GM18858 (cell line): ENCODE results near the gene MAML3.

Experiments
- ATAC-seq: cut with Tn5 transposase; IDR thresholded peaks from one replicate; pipeline ENCODE4 v1.9.1; 2021; ENCODE audit not compliant: unreplicated experiment

MAML3 gene

GRCh38 chr4:140102421-140102820 lies 51.6 kb downstream of the MAML3 start:
- no peak for ATAC-seq

GRCh38 chr4:140100771-140101170 lies 53.2 kb downstream of the MAML3 start:
- ATAC-seq, result no peak

- no peak for ATAC-seq
Observed at GRCh38 chr4:140099983-140100382, 54.0 kb downstream of the MAML3 start.

GRCh38 chr4:140098455-140099160 lies 55.4 kb downstream of the MAML3 start:
- no peak for ATAC-seq

GRCh38 chr4:140097572-140097971 lies 56.4 kb downstream of the MAML3 start:
- ATAC-seq, result no peak

- ATAC-seq, result no peak
Observed at GRCh38 chr4:140096921-140097320, 57.1 kb downstream of the MAML3 start.

GRCh38 chr4:140096483-140096861 lies 57.5 kb downstream of the MAML3 start:
- no peak for ATAC-seq

- ATAC-seq, result no peak
Observed at GRCh38 chr4:140095694-140096482, 58.1 kb downstream of the MAML3 start.

- ATAC-seq, result no peak
Observed at GRCh38 chr4:140094438-140095420, 59.3 kb downstream of the MAML3 start.

- ATAC-seq, result no peak
Observed at GRCh38 chr4:140092094-140092851, 61.7 kb downstream of the MAML3 start.

- ATAC-seq, result no peak
Observed at GRCh38 chr4:140091305-140091704, 62.7 kb downstream of the MAML3 start.

GRCh38 chr4:140090215-140090731 lies 63.7 kb downstream of the MAML3 start:
- ATAC-seq, result no peak

- no peak for ATAC-seq
Observed at GRCh38 chr4:140089216-140089615, 64.8 kb downstream of the MAML3 start.

- no peak for ATAC-seq
Observed at GRCh38 chr4:140088323-140088967, 65.5 kb downstream of the MAML3 start.

GRCh38 chr4:140085881-140086280 lies 68.1 kb downstream of the MAML3 start:
- no peak for ATAC-seq

GRCh38 chr4:140085062-140085622 lies 68.8 kb downstream of the MAML3 start:
- ATAC-seq, result no peak

GRCh38 chr4:140084385-140084784 lies 69.6 kb downstream of the MAML3 start:
- no peak for ATAC-seq

GRCh38 chr4:140082391-140082755 lies 71.6 kb downstream of the MAML3 start:
- ATAC-seq, result no peak

GRCh38 chr4:140081641-140082390 lies 72.2 kb downstream of the MAML3 start:
- ATAC-seq, result no peak
